ENCODE measurements around the gene MRM3.
"Not testable (repeated sequence)": the region's sequence is repeated elsewhere in the genome, so short reads cannot be mapped to it uniquely, and the experiment has no call there.

Gene MRM3

GRCh38 chr17:788551-788950, 6.4 kb downstream of the MRM3 start:
- no peaks in the 10 kb centered on the region for H3K9me2 ChIP-seq (replicated peaks; ENCODE audit: low read depth, low read length)
- peaks cover 16% of the 10 kb centered on the region; the same call in 1 of the 2 replicates for H3K36me3 ChIP-seq (ENCODE audit: insufficient read depth, low read length)
- peaks cover 3% of the 10 kb centered on the region for H4K20me1 ChIP-seq (ENCODE audit: insufficient read depth, low read length, poor library complexity, severe bottlenecking)
- H3K9me3 ChIP-seq (ENCODE audit: insufficient read depth, low read depth, low read length): no peaks in the 10 kb centered on the region
- no peaks in the 10 kb centered on the region for H3F3A ChIP-seq (ENCODE audit: low read depth)
- H3K9ac ChIP-seq (ENCODE audit: low read depth, low read length, poor library complexity, severe bottlenecking): no peak overlapping the region
- H3K4me1 ChIP-seq (ENCODE audit: insufficient read depth, low read length, poor library complexity, severe bottlenecking): peaks cover 14% of the 10 kb centered on the region
- no peaks in the 10 kb centered on the region for H3K27me3 ChIP-seq (ENCODE audit: insufficient read depth, low read length, poor library complexity, severe bottlenecking)
- H3K4me2 ChIP-seq (ENCODE audit: low read depth, low read length, poor library complexity, severe bottlenecking): no peak overlapping the region
- no peak overlapping the region for H2AFZ ChIP-seq (ENCODE audit: low read length)
- TF ChIP-seq EZH2phosphoT487 (IDR thresholded peaks at IDR 0.05; ENCODE audit: borderline replicate concordance): no peak
- no peak for TF ChIP-seq CTCF (conservative IDR thresholded peaks at IDR 0.05; ENCODE audit: low read length)
- no peak overlapping the region for H3K4me3 ChIP-seq (ENCODE audit: low read length, poor library complexity, severe bottlenecking)
- peaks cover 16% of the 10 kb centered on the region for H3K79me2 ChIP-seq (ENCODE audit: insufficient read depth, low read length)

- no peaks in the 10 kb centered on the region for H4K20me1 ChIP-seq (ENCODE audit: insufficient read depth, low read length, poor library complexity, severe bottlenecking)
- no peaks in the 10 kb centered on the region for H3K27me3 ChIP-seq (ENCODE audit: insufficient read depth, low read length, poor library complexity, severe bottlenecking)
- no peaks in the 10 kb centered on the region for H3K9me3 ChIP-seq (ENCODE audit: insufficient read depth, low read depth, low read length)
- no peak overlapping the region for H3K9ac ChIP-seq (ENCODE audit: low read depth, low read length, poor library complexity, severe bottlenecking)
- no peak overlapping the region for H3K4me2 ChIP-seq (ENCODE audit: low read depth, low read length, poor library complexity, severe bottlenecking)
- H3K79me2 ChIP-seq (ENCODE audit: insufficient read depth, low read length): peaks cover 9% of the 10 kb centered on the region
- no peaks in the 10 kb centered on the region for H3K9me2 ChIP-seq (replicated peaks; ENCODE audit: low read depth, low read length)
- no peaks in the 10 kb centered on the region for H3F3A ChIP-seq (ENCODE audit: low read depth)
- H2AFZ ChIP-seq (ENCODE audit: low read length): no peak overlapping the region
- no peak for TF ChIP-seq EZH2phosphoT487 (IDR thresholded peaks at IDR 0.05; ENCODE audit: borderline replicate concordance)
- H3K36me3 ChIP-seq (ENCODE audit: insufficient read depth, low read length): peaks cover 16% of the 10 kb centered on the region; the same call in 1 of the 2 replicates
- peaks cover 6% of the 10 kb centered on the region for H3K4me1 ChIP-seq (ENCODE audit: insufficient read depth, low read length, poor library complexity, severe bottlenecking)
- H3K4me3 ChIP-seq (ENCODE audit: low read length, poor library complexity, severe bottlenecking): no peak overlapping the region
These were observed 7.1 kb downstream of the MRM3 start for GRCh38 chr17:789160-789840.

GRCh38 chr17:789931-790873, 8.0 kb downstream of the MRM3 start:
- H3K9me2 ChIP-seq (replicated peaks; ENCODE audit: low read depth, low read length); H4K20me1 ChIP-seq (ENCODE audit: insufficient read depth, low read length, poor library complexity, severe bottlenecking); H3K79me2 ChIP-seq (ENCODE audit: insufficient read depth, low read length); H3K9me3 ChIP-seq (ENCODE audit: insufficient read depth, low read depth, low read length); H3K9ac ChIP-seq (ENCODE audit: low read depth, low read length, poor library complexity, severe bottlenecking); H3F3A ChIP-seq (ENCODE audit: low read depth); H3K4me2 ChIP-seq (ENCODE audit: low read depth, low read length, poor library complexity, severe bottlenecking); H2AFZ ChIP-seq (ENCODE audit: low read length); H3K4me3 ChIP-seq (ENCODE audit: low read length, poor library complexity, severe bottlenecking); H3K27me3 ChIP-seq (ENCODE audit: insufficient read depth, low read length, poor library complexity, severe bottlenecking); H3K4me1 ChIP-seq (ENCODE audit: insufficient read depth, low read length, poor library complexity, severe bottlenecking): not testable (repeated sequence)
- peaks cover 16% of the 10 kb centered on the region; the same call in 1 of the 2 replicates for H3K36me3 ChIP-seq (ENCODE audit: insufficient read depth, low read length)

- not testable (repeated sequence) for H3K27me3 ChIP-seq (ENCODE audit: insufficient read depth, low read length, poor library complexity, severe bottlenecking); H4K20me1 ChIP-seq (ENCODE audit: insufficient read depth, low read length, poor library complexity, severe bottlenecking); H3K4me3 ChIP-seq (ENCODE audit: low read length, poor library complexity, severe bottlenecking); H3K9me3 ChIP-seq (ENCODE audit: insufficient read depth, low read depth, low read length); H3K9ac ChIP-seq (ENCODE audit: low read depth, low read length, poor library complexity, severe bottlenecking); H2AFZ ChIP-seq (ENCODE audit: low read length); H3K4me2 ChIP-seq (ENCODE audit: low read depth, low read length, poor library complexity, severe bottlenecking); H3F3A ChIP-seq (ENCODE audit: low read depth); H3K9me2 ChIP-seq (replicated peaks; ENCODE audit: low read depth, low read length); H3K4me1 ChIP-seq (ENCODE audit: insufficient read depth, low read length, poor library complexity, severe bottlenecking); H3K79me2 ChIP-seq (ENCODE audit: insufficient read depth, low read length)
- peaks cover 16% of the 10 kb centered on the region; the same call in 1 of the 2 replicates for H3K36me3 ChIP-seq (ENCODE audit: insufficient read depth, low read length)
These were observed 8.7 kb downstream of the MRM3 start for GRCh38 chr17:790874-791247.

All from Loucy (cell line).